Measurements from ENCODE around the gene DYNC2H1. TPM values are rescaled to one million over a fixed set of nuclear protein-coding genes. Genes with fewer than 3 reads are reported as not detected.

The DYNC2H1 gene
- total RNA-seq, 2 experiments from 2014 or later: 4.3 to 4.9 TPM

DNA sequence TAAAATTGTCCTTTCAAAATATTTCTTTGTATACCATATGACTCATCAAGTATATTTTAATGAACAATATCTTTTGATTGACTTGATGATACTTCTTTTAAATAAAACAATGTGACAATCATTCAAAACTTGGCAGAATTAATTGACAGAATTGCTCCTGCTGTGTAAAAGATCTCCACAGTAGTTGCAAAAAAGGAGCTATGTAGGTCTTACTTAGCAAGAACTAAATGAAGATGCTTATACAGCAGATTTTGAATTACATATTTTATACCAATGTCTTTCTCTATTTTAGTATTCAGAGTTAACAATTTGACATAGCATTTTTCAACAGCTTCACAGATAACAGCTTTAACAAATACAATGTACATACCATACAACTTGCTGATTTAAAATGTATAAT lies 144.9 kb downstream of the DYNC2H1 start:
- CTCF ChIA-PET: no interaction called here
- DNase-seq: no peak
- H3K27ac Mint-ChIP-seq: no peak overlapping the region
- no peaks in the 10 kb centered on the region for H3K27me3 Mint-ChIP-seq
- no peak for ATAC-seq
- H3K4me1 Mint-ChIP-seq: no peaks in the 10 kb centered on the region
- H3K36me3 Mint-ChIP-seq: no peaks in the 10 kb centered on the region
- H3K9me3 Mint-ChIP-seq (ENCODE audit: low read depth): no peaks in the 10 kb centered on the region
- no peak overlapping the region for H3K4me3 Mint-ChIP-seq

DNA sequence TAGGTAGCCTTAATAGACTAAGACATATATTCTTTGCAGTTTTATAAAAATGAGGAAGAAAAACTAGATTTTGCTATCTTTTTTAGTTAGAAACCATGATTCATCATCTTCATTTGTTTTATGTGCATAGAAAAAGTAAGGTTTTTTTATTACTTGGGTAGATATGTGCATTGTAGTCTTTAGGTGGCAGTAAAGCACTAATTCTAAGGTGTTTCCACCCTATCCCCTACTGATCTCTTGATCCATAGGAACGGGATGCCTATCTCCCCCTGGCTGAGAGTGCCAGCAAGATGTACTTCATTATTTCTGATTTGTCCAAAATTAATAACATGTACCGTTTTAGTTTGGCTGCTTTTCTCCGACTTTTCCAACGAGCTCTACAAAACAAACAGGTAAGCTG lies 148.1 kb downstream of the DYNC2H1 start:
- CTCF ChIA-PET: no interaction called here
- Mint-ChIP-seq H3K27me3 (no peaks in the 10 kb centered on the region), H3K4me1 (no peaks in the 10 kb centered on the region), H3K9me3 (ENCODE audit: low read depth) (no peaks in the 10 kb centered on the region), H3K27ac (no peak overlapping the region), H3K4me3 (no peak overlapping the region), H3K36me3 (no peaks in the 10 kb centered on the region)
- no peak for DNase-seq
- ATAC-seq: no peak

DNA sequence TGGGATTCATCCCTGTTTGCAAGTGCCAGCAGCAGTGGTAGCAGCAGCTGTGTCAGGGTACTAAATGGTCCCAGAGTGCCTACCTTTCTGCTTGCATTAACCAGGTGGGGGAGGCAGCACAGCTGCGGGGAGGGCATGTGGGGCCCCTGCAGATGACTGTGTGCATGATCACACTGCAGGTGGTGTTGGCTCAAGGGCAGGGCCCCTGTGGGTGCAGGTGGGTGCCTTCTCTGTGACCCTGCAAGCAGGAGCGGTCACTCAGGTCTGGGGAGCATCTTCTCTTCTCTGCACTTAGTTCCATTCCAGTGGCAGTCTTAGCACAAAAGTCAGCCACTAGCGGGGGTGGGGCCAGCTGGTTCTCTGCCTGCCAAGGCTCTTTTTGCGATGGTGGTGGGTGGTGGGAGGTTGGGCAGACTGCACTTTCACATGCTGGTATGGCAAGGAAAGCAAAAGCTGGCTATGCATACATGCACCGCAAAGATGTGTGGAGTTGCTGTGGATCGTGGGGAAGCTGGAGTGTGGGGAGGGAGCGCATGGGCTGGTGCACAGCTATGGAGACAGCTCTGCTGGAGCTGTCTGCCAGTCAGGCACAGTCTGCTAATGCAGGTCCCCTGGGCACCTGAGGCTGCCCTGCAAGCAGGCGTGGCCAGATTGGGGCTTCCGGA lies 157.1 kb downstream of the DYNC2H1 start:
- Mint-ChIP-seq H3K9me3 (ENCODE audit: low read depth) (no peaks in the 10 kb centered on the region), H3K4me3 (no peak overlapping the region), H3K27ac (no peak overlapping the region), H3K36me3 (no peaks in the 10 kb centered on the region), H3K27me3 (no peaks in the 10 kb centered on the region), H3K4me1 (no peaks in the 10 kb centered on the region)
- no peak for ATAC-seq
- CTCF ChIA-PET: interaction anchor here (0.9 kb wide), 1 partner anchor 10 kb away, joined by 4 read pairs; no protein-coding TSS in a partner anchor
- no peak for DNase-seq

DNA sequence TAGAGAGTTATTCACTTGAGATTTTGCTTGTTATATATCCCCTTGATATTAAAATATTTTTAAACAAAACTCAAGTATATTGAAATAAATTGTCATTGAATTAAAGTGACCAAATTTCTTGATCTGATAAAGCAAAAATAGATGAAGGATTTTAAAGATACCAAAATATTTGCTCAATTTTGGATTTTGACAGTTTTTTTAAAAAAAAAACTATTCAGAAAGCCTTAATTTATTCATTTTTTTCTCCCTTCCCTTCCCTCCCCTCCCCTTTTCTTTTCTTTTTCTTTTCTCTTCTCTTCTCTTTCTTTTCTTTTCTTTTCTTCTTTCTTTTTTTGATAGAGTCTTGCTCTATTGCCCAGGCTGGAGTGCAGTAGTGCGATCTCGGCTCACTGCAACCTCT lies 163.7 kb downstream of the DYNC2H1 start:
- DNase-seq (no peak), ATAC-seq (no peak)
- no peaks in the 10 kb centered on the region for H3K36me3 Mint-ChIP-seq
- CTCF ChIA-PET: interaction anchor here (0.6 to 0.9 kb wide), 2 partner anchors 13 to 18 kb away, joined by 3 read pairs; no protein-coding TSS in a partner anchor
- no peaks in the 10 kb centered on the region for H3K9me3 Mint-ChIP-seq (ENCODE audit: low read depth)
- no peak overlapping the region for H3K4me3 Mint-ChIP-seq
- H3K4me1 Mint-ChIP-seq: no peaks in the 10 kb centered on the region
- H3K27ac Mint-ChIP-seq: no peak overlapping the region
- H3K27me3 Mint-ChIP-seq: no peaks in the 10 kb centered on the region

DNA sequence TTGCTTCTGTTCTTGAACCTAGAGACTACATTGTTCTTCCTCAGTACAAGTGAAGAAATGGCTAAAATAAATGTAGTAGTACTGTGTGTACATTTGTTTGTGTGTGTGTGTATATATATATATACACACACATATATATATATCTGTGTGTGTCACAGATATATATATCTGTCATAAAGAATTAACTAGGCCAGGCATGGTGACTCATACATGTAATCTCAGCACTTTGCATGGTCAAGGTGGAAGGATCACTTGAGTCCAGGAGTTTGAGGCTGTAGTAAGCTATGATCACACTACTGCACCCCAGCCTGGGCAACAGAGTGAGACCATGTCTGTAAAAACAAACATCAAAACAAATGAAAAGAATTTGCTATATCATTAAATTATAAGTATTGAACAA lies 164.8 kb downstream of the DYNC2H1 start:
- H3K4me1 Mint-ChIP-seq: no peaks in the 10 kb centered on the region
- H3K9me3 Mint-ChIP-seq (ENCODE audit: low read depth): no peaks in the 10 kb centered on the region
- H3K36me3 Mint-ChIP-seq: no peaks in the 10 kb centered on the region
- no peak for DNase-seq
- ATAC-seq: no peak
- CTCF ChIA-PET: no interaction called here
- no peak overlapping the region for H3K4me3 Mint-ChIP-seq
- H3K27me3 Mint-ChIP-seq: no peaks in the 10 kb centered on the region
- no peak overlapping the region for H3K27ac Mint-ChIP-seq

DNA sequence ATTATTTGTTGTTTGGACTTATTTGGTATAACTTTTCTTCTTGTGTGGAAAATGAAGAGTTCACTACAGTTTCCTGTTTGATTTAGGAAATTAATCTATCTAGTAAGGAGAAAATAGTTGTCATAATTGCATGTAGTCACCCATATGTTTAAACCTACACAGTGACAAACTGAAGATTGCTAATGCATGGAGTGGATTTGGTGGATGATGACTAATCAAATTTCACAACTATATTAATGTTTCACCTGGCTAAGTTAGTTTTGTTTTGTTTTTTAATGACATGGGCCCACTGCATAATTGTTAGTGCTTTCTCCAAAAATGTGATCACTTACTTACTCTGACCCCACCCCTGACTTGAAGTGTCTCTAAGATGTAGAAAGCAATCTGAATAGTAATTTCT lies 170.6 kb downstream of the DYNC2H1 start:
- no peak overlapping the region for H3K4me3 Mint-ChIP-seq
- no peaks in the 10 kb centered on the region for H3K36me3 Mint-ChIP-seq
- no peaks in the 10 kb centered on the region for H3K27me3 Mint-ChIP-seq
- CTCF ChIA-PET: no interaction called here
- H3K27ac Mint-ChIP-seq: no peak overlapping the region
- H3K4me1 Mint-ChIP-seq: no peaks in the 10 kb centered on the region
- no peak for DNase-seq
- H3K9me3 Mint-ChIP-seq (ENCODE audit: low read depth): no peaks in the 10 kb centered on the region
- ATAC-seq: no peak

DNA sequence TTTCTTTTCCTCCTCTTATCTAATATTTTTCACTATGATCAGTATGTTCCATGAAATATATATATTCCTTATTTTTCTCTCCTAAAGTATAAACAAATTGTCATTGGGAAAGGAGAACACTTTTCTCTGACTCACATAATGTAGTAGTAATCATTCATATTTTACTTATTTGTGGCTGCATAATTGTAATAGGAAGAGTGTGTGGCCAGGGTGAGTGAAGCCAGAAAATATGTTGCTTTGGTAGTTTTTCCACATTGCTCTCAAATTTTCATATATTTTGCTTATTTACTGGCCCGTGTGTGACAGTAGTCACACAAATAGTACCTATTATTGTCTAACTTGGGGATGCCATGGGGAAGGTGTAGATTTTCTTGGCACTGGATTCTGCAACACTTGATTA lies 172.1 kb downstream of the DYNC2H1 start:
- H3K9me3 Mint-ChIP-seq (ENCODE audit: low read depth): no peaks in the 10 kb centered on the region
- CTCF ChIA-PET: no interaction called here
- no peak for ATAC-seq
- no peaks in the 10 kb centered on the region for H3K36me3 Mint-ChIP-seq
- H3K27me3 Mint-ChIP-seq: no peaks in the 10 kb centered on the region
- no peaks in the 10 kb centered on the region for H3K4me1 Mint-ChIP-seq
- no peak for DNase-seq
- H3K27ac Mint-ChIP-seq: no peak overlapping the region
- H3K4me3 Mint-ChIP-seq: no peak overlapping the region

DNA sequence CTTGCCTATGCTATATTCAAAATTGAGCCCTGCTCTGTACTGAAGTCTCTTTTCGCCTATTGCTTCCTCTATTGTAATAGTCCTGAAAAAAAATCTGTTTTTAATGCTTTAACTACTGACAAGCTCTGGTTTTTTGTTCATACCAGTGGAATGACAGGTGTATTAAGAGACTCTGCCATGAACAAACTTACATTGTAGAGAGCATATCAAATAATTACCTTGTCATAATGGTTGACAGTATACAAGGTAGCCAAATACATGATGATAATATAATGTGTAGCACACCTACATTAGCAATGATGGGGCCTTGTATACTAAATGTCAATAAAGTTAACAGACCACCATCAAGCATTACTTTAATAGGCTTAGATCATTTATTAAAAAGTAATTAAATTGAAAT lies 175.0 kb downstream of the DYNC2H1 start:
- no peak for ATAC-seq
- Mint-ChIP-seq H3K27ac (no peak overlapping the region), H3K36me3 (no peaks in the 10 kb centered on the region), H3K4me1 (no peaks in the 10 kb centered on the region), H3K27me3 (no peaks in the 10 kb centered on the region), H3K9me3 (ENCODE audit: low read depth) (no peaks in the 10 kb centered on the region), H3K4me3 (no peak overlapping the region)
- DNase-seq: no peak
- CTCF ChIA-PET: no interaction called here

DNA sequence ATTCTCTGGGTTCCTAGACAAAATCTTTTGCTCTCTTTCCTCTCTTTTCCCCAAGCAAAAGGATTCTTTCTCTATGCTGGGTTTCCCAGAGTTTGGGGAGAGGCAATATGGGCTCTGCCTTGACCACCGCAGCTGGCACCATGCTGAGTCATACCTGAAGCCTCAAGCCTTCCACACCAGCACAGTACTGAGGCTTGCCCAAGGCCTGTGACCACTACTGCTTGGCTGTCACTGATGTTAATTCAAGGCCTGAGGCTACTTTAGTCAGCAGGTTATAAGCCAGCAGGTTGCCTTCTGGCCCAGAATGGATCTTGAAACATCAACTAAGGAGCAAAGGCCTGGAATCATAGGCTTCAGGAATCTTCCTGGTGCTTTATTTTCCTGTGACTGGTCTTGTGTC lies 185.3 kb downstream of the DYNC2H1 start:
- DNase-seq (no peak), ATAC-seq (no peak)
- peaks cover 24% of the 10 kb centered on the region for H3K9me3 Mint-ChIP-seq (ENCODE audit: low read depth)
- H3K27me3 Mint-ChIP-seq: no peaks in the 10 kb centered on the region
- CTCF ChIA-PET: no interaction called here
- peaks cover 19% of the 10 kb centered on the region for H3K36me3 Mint-ChIP-seq
- H3K4me3 Mint-ChIP-seq: no peak overlapping the region
- H3K27ac Mint-ChIP-seq: no peak overlapping the region
- H3K4me1 Mint-ChIP-seq: no peaks in the 10 kb centered on the region

DNA sequence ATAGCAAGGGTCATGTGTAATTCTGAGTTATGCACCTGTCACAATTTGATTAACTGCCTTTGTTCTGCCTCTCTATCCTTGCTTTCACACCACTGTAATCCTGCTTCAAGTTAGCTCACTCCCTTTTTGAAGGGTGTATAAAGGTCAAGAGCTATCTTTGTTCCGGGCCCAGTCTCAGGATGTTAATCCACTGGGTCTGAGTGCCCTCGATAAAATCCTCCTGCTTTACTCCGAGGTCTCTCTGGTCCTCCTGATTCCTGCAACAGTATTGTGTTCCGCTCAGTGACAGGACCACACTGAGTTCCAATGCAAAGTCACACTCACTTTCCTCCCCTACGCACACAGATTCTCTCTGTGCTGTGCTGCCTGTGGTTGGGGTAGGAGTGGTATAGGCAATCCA lies 186.5 kb downstream of the DYNC2H1 start:
- no peak for ATAC-seq
- no peak for DNase-seq
- no peak overlapping the region for H3K4me3 Mint-ChIP-seq
- no peak overlapping the region for H3K27ac Mint-ChIP-seq
- H3K36me3 Mint-ChIP-seq: peaks cover 18% of the 10 kb centered on the region
- H3K9me3 Mint-ChIP-seq (ENCODE audit: low read depth): peaks cover 24% of the 10 kb centered on the region
- CTCF ChIA-PET: no interaction called here
- no peaks in the 10 kb centered on the region for H3K27me3 Mint-ChIP-seq
- no peaks in the 10 kb centered on the region for H3K4me1 Mint-ChIP-seq

DNA sequence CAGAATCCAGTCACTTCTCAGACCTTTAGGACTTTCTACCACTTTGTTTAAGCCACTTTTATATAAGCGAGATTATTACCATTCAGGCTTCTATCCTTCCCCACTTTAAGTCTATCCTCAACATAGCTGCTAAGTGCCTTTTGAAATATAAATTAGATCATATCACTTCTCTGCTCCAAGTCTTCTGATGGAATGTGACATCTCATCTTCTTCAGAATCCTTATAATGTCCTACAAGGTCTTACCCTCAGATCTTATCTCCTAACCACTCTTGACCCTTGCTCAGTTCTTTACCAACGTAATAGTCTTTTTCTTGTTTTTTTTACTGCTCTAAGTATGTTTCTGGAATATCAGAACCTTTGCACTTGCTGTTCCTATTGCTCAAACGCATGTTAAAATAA lies 188.7 kb downstream of the DYNC2H1 start:
- CTCF ChIA-PET: no interaction called here
- no peak overlapping the region for H3K4me3 Mint-ChIP-seq
- no peaks in the 10 kb centered on the region for H3K4me1 Mint-ChIP-seq
- H3K27ac Mint-ChIP-seq: no peak overlapping the region
- H3K9me3 Mint-ChIP-seq (ENCODE audit: low read depth): peaks cover 20% of the 10 kb centered on the region
- H3K36me3 Mint-ChIP-seq: peaks cover 14% of the 10 kb centered on the region
- H3K27me3 Mint-ChIP-seq: no peaks in the 10 kb centered on the region
- DNase-seq (no peak), ATAC-seq (no peak)

DNA sequence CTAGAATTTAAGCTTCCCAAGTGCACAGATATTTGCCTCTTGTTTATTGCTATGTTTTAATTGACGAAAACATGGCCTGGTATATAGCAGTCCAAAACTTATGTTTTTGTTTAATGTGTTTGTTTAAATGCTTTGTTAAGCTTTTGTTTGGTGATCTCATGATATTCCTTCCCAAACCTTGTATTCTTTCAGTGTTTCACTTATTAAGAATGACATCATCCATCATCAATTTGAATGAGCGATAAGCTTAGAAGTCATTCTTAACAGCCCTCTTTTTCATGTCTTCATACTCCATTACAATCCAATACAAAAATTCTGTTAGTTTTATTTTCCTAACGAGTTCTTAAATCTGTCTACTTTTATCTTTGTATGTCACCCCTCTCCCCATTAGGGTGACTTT lies 206.0 kb downstream of the DYNC2H1 start:
- H3K27ac Mint-ChIP-seq: no peak overlapping the region
- no peaks in the 10 kb centered on the region for H3K27me3 Mint-ChIP-seq
- H3K4me3 Mint-ChIP-seq: no peak overlapping the region
- no peaks in the 10 kb centered on the region for H3K4me1 Mint-ChIP-seq
- no peaks in the 10 kb centered on the region for H3K9me3 Mint-ChIP-seq (ENCODE audit: low read depth)
- CTCF ChIA-PET: no interaction called here
- no peak for ATAC-seq
- H3K36me3 Mint-ChIP-seq: no peaks in the 10 kb centered on the region
- DNase-seq: no peak

DNA sequence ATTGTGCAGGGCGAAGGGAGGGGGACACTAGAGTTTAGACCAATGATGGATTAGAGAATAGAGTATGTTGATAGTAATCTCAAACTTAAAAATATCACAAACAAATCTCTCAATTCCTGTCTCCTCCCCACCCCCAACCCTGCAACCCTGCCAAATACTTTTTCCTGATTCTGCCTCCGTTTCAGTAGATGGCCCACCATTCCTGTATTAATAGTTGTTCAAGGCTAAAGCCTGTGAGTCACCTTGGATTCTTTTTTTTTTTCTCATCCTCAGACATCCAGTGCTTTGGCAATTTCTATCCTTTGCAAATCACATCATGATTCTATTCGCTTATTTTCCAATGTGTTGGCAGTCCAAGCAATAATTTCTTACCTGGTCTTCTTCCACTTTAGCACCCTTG lies 207.9 kb downstream of the DYNC2H1 start:
- Mint-ChIP-seq H3K27ac (no peak overlapping the region), H3K36me3 (no peaks in the 10 kb centered on the region), H3K4me1 (no peaks in the 10 kb centered on the region), H3K9me3 (ENCODE audit: low read depth) (no peaks in the 10 kb centered on the region), H3K27me3 (no peaks in the 10 kb centered on the region), H3K4me3 (no peak overlapping the region)
- ATAC-seq: no peak
- CTCF ChIA-PET: no interaction called here
- DNase-seq: no peak

DNA sequence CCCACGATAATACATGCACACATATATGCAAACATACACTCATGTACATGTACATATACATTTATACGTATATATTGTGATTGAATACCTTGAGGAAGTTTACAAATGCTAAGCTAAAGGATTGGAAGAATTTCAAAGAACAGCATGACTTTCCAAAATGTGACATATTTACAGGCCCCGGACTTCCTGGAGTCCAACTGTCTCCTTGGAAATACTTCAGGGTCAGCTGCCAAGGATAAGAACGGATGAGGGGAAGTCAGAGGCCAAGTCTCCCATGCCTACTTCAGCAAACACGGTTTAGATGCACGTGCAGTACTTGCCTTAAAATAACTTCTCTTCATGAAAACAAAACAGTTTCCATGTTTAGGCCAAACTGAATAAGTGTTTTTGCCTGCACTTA lies 213.6 kb downstream of the DYNC2H1 start:
- CTCF ChIA-PET: interaction anchor here (1.9 kb wide), 1 partner anchor 278 kb away, joined by 7 read pairs; no protein-coding TSS in a partner anchor
- DNase-seq (no peak), ATAC-seq (no peak)
- Mint-ChIP-seq H3K9me3 (ENCODE audit: low read depth) (no peaks in the 10 kb centered on the region), H3K27me3 (no peaks in the 10 kb centered on the region), H3K36me3 (no peaks in the 10 kb centered on the region), H3K27ac (no peak overlapping the region), H3K4me1 (peaks cover 4% of the 10 kb centered on the region), H3K4me3 (no peak overlapping the region)

DNA sequence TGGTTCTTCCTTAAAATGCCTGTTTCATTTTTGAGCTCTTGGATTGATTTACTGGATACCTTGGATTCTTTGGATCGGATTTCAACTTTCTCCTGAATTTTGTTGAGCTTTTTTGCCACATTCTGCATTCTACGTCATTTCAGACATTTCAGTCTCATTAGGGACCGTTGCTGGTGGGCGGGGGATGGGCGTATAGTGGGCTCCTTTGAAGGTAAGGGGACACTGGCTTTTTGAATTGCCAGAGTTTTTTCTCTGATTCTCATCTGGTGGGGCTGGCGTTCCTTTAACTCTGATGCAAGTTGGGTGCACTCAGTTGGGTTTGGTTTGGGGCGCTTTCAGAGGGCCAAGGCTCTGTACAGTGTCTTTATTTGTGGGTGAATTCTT lies 216.5 kb downstream of the DYNC2H1 start:
- ATAC-seq (no peak), DNase-seq (no peak)
- no peak overlapping the region for H3K4me3 Mint-ChIP-seq
- CTCF ChIA-PET: interaction anchor here (0.7 to 1.3 kb wide), 6 partner anchors 13 to 277 kb away, joined by 3 to 9 read pairs (median 3); partner anchors contain the start of gene DYNC2H1
- H3K36me3 Mint-ChIP-seq: no peaks in the 10 kb centered on the region
- H3K9me3 Mint-ChIP-seq (ENCODE audit: low read depth): no peaks in the 10 kb centered on the region
- peaks cover 4% of the 10 kb centered on the region for H3K4me1 Mint-ChIP-seq
- no peaks in the 10 kb centered on the region for H3K27me3 Mint-ChIP-seq
- no peak overlapping the region for H3K27ac Mint-ChIP-seq
